ENCODE results near the gene LPAR2.

GRCh38 chr19:19652482-19653295, 24.7 kb upstream of the LPAR2 start:
- TF ChIP-seq CTCF (IDR thresholded peaks at IDR 0.05; ENCODE audit: low read length), result no peak
- TF ChIP-seq EZH2 (optimal IDR thresholded peaks at IDR 0.05; ENCODE audit: low read depth, low read length), result no peak

Measured in MM.1S (cell line).